HAP-1 (cell line): Measurements from ENCODE around the gene PMS1.
"Not testable (repeated sequence)": the region's sequence is repeated elsewhere in the genome, so short reads cannot be mapped to it uniquely, and the experiment has no call there.

Experiments
- DNase-seq, 2 experiments: peaks; one replicate each; pipeline ENCODE4 v3.0.0-alpha.2; 2016 to 2020; ENCODE audit warnings: low spot score in 2 of 2
- H3K27me3 ChIP-seq: fragments of 250-450 bp; sonication (Bioruptor Pico); 2 replicates; pipeline ENCODE4 v1.5.1; 2020; ENCODE audit warnings: low read depth, mild to moderate bottlenecking, moderate library complexity
- H3K36me3 ChIP-seq: fragments of 250-450 bp; sonication (Bioruptor Pico); replicated peaks from 2 replicates; pipeline ENCODE4 v1.5.1; 2020; ENCODE audit warnings: mild to moderate bottlenecking
- H3K4me1 ChIP-seq: fragments of 250-450 bp; sonication (Bioruptor Pico); 2 replicates; pipeline ENCODE4 v1.5.1; 2020; ENCODE audit warnings: mild to moderate bottlenecking
- H3K4me3 ChIP-seq: fragments of 250-450 bp; sonication (Bioruptor Pico); 2 replicates; pipeline ENCODE4 v1.5.1; 2020; ENCODE audit warnings: mild to moderate bottlenecking, moderate library complexity
- H3K9me3 ChIP-seq: fragments of 250-450 bp; sonication (Bioruptor Pico); 2 replicates; pipeline ENCODE4 v1.5.1; 2020; ENCODE audit warnings: mild to moderate bottlenecking, moderate library complexity
- in situ Hi-C: fragments of 300-500 bp; cut with MboI; formaldehyde crosslinking; loops from 3 replicates; pipeline ENCODE4 v1.14.3; 2020; ENCODE audit warnings: low sequenced_read_pairs, inconsistent platforms, mixed read lengths

The PMS1 gene

GRCh38 chr2:189783927-189784867, at the start of gene PMS1, which contains the start of gene ORMDL1:
Gene PMS1 (plus strand): TSS chr2:189784450. CDS start chr2:189791810, 7,360 bp downstream.
Gene ORMDL1 (minus strand): TSS chr2:189784339. CDS start chr2:189782595, 1,744 bp downstream.
- Histone ChIP-seq H3K4me1 (peaks cover 11% of the 10 kb centered on the region), H3K36me3 (peaks cover 34% of the 10 kb centered on the region), H3K4me3 (peak within 1 kb of the TSS; percentile 84), H3K9me3 (no peaks in the 10 kb centered on the region), H3K27me3 (no peaks in the 10 kb centered on the region)
- peak; percentile 88 to 94 for DNase-seq
- in situ Hi-C loops = no loop called here

- peak; percentile 14 to 60 for DNase-seq
- no peaks in the 10 kb centered on the region for H3K9me3 ChIP-seq
- peaks cover 7% of the 10 kb centered on the region for H3K36me3 ChIP-seq
- H3K27me3 ChIP-seq = no peaks in the 10 kb centered on the region
- H3K4me1 ChIP-seq = peaks cover 6% of the 10 kb centered on the region
- H3K4me3 ChIP-seq = no peak overlapping the region
- in situ Hi-C loops = no loop called here
Measured at GRCh38 chr2:189751080-189751658, 33.1 kb upstream of the PMS1 start.

- Histone ChIP-seq H3K27me3 (no peaks in the 10 kb centered on the region), H3K36me3 (peaks cover 7% of the 10 kb centered on the region), H3K9me3 (no peaks in the 10 kb centered on the region), H3K4me1 (peaks cover 24% of the 10 kb centered on the region), H3K4me3 (no peak overlapping the region)
- no peak for DNase-seq
- in situ Hi-C loops = no loop called here
Measured at GRCh38 chr2:189756311-189756952, 27.8 kb upstream of the PMS1 start.

- in situ Hi-C loops, H3K9me3 ChIP-seq, H3K36me3 ChIP-seq, DNase-seq, H3K27me3 ChIP-seq, H3K4me3 ChIP-seq: not testable (repeated sequence)
- H3K4me1 ChIP-seq = peaks cover 38% of the 10 kb centered on the region
Measured at GRCh38 chr2:189760154-189760553, 24.1 kb upstream of the PMS1 start.

GRCh38 chr2:189762229-189762550, 22.1 kb upstream of the PMS1 start:
- H3K4me3 ChIP-seq = peak overlapping the region; percentile 65
- no peaks in the 10 kb centered on the region for H3K27me3 ChIP-seq
- no peak for DNase-seq
- in situ Hi-C loops = no loop called here
- H3K36me3 ChIP-seq = peaks cover 6% of the 10 kb centered on the region; the same call in 1 of the 2 replicates
- H3K9me3 ChIP-seq = no peaks in the 10 kb centered on the region
- H3K4me1 ChIP-seq = peaks cover 25% of the 10 kb centered on the region

- peaks cover 20% of the 10 kb centered on the region for H3K4me1 ChIP-seq
- no peaks in the 10 kb centered on the region for H3K9me3 ChIP-seq
- in situ Hi-C loops = no loop called here
- H3K27me3 ChIP-seq = no peaks in the 10 kb centered on the region
- peaks cover 6% of the 10 kb centered on the region; the same call in 1 of the 2 replicates for H3K36me3 ChIP-seq
- peak; percentile 92 to 95 for DNase-seq
- peak within 1 kb of the TSS; percentile 65 for H3K4me3 ChIP-seq
Measured at GRCh38 chr2:189762551-189763298, 21.5 kb upstream of the PMS1 start, which contains the start of gene OSGEPL1. Gene OSGEPL1 (minus strand): TSS chr2:189762792. CDS start chr2:189761640, 1,152 bp downstream.

- DNase-seq = no peak
- H3K4me1 ChIP-seq = peaks cover 18% of the 10 kb centered on the region
- in situ Hi-C loops = no loop called here
- no peaks in the 10 kb centered on the region for H3K27me3 ChIP-seq
- H3K9me3 ChIP-seq = no peaks in the 10 kb centered on the region
- peaks cover 6% of the 10 kb centered on the region; the same call in 1 of the 2 replicates for H3K36me3 ChIP-seq
- H3K4me3 ChIP-seq = peak overlapping the region; percentile 65; the same call in 1 of the 2 replicates
Measured at GRCh38 chr2:189763908-189764661, 20.2 kb upstream of the PMS1 start.

- no peak overlapping the region for H3K4me3 ChIP-seq
- no peak for DNase-seq
- peaks cover 34% of the 10 kb centered on the region for H3K36me3 ChIP-seq
- in situ Hi-C loops = no loop called here
- H3K4me1 ChIP-seq = no peaks in the 10 kb centered on the region; the same call in 1 of the 2 replicates
- H3K27me3 ChIP-seq = no peaks in the 10 kb centered on the region
- no peaks in the 10 kb centered on the region for H3K9me3 ChIP-seq
Measured at GRCh38 chr2:189770590-189771322, 13.5 kb upstream of the PMS1 start.

GRCh38 chr2:189772212-189772611, 12.0 kb upstream of the PMS1 start:
- Histone ChIP-seq H3K27me3 (no peaks in the 10 kb centered on the region), H3K9me3 (no peaks in the 10 kb centered on the region), H3K4me3 (no peak overlapping the region), H3K36me3 (peaks cover 42% of the 10 kb centered on the region), H3K4me1 (no peaks in the 10 kb centered on the region)
- in situ Hi-C loops = no loop called here
- no peak for DNase-seq

GRCh38 chr2:189782221-189782671, 2.0 kb upstream of the PMS1 start:
- in situ Hi-C loops = no loop called here
- H3K36me3 ChIP-seq = peaks cover 42% of the 10 kb centered on the region

GRCh38 chr2:189783451-189783926, 761 bp upstream of the PMS1 start:
- Histone ChIP-seq H3K36me3 (peaks cover 37% of the 10 kb centered on the region), H3K4me3 (peak overlapping the region; percentile 84), H3K9me3 (no peaks in the 10 kb centered on the region), H3K4me1 (peaks cover 9% of the 10 kb centered on the region), H3K27me3 (no peaks in the 10 kb centered on the region)
- in situ Hi-C loops = no loop called here
- DNase-seq = peak in 1 of 2 experiments; percentile 52

More at GRCh38 chr2:189782221-189782671, 2.0 kb upstream of the PMS1 start:
- H3K9me3 ChIP-seq = no peaks in the 10 kb centered on the region
- peaks cover 9% of the 10 kb centered on the region for H3K4me1 ChIP-seq
- peak overlapping the region; percentile 84 for H3K4me3 ChIP-seq
- no peak for DNase-seq
- no peaks in the 10 kb centered on the region for H3K27me3 ChIP-seq
